ENCODE results near the gene RMND5B. TPM values are rescaled to one million over a fixed set of nuclear protein-coding genes. Genes with fewer than 3 reads are reported as not detected.
A peak's percentile ranks its signal among the peaks of the same experiment; 100 is the strongest.

The RMND5B gene
- polyA plus RNA-seq, 1 of the 3 experiments (the other 2 are of a cell fraction), result 42.8 TPM

GRCh38 chr5:178152491-178153444 lies 22.0 kb downstream of the RMND5B start:
- H3F3A ChIP-seq (replicated peaks; ENCODE audit: insufficient read depth), result peaks cover 7% of the 10 kb centered on the region
- H3K36me3 ChIP-seq (replicated peaks in 1 of 2; ENCODE audit: control insufficient read depth in 1 of 2, insufficient read depth in 2 of 2, low read length in 1 of 2), result peaks cover 18 to 41% of the 10 kb centered on the region in 2 experiments
- TF ChIP-seq FOSL2 (IDR thresholded peaks at IDR 0.05; ENCODE audit: borderline replicate concordance, low read depth) (no peak), RAD21 (IDR thresholded peaks at IDR 0.05; ENCODE audit: low read length) (no peak), MAX (IDR thresholded peaks at IDR 0.05; ENCODE audit: low read depth) (no peak), TAF1 (IDR thresholded peaks at IDR 0.05; ENCODE audit: borderline replicate concordance, low read depth, low read length) (no peak), USF1 (IDR thresholded peaks at IDR 0.05; ENCODE audit: borderline replicate concordance, low read depth) (no peak), TCF12 (IDR thresholded peaks at IDR 0.05) (no peak)
- TF ChIP-seq, protein P1, sequence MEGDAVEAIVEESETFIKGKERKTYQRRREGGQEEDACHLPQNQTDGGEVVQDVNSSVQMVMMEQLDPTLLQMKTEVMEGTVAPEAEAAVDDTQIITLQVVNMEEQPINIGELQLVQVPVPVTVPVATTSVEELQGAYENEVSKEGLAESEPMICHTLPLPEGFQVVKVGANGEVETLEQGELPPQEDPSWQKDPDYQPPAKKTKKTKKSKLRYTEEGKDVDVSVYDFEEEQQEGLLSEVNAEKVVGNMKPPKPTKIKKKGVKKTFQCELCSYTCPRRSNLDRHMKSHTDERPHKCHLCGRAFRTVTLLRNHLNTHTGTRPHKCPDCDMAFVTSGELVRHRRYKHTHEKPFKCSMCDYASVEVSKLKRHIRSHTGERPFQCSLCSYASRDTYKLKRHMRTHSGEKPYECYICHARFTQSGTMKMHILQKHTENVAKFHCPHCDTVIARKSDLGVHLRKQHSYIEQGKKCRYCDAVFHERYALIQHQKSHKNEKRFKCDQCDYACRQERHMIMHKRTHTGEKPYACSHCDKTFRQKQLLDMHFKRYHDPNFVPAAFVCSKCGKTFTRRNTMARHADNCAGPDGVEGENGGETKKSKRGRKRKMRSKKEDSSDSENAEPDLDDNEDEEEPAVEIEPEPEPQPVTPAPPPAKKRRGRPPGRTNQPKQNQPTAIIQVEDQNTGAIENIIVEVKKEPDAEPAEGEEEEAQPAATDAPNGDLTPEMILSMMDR (IDR thresholded peaks at IDR 0.05), result no peak
- 34% methylated on average over 31 of the region's 31 CpGs for WGBS (ENCODE audit: low lambda C conversion rate)
- peak overlapping the region; percentile 81 to 90 for H3K4me3 ChIP-seq (ENCODE audit: low read depth in 2 of 2, low read length in 1 of 2)
- no peaks in the 10 kb centered on the region for H3K27me3 ChIP-seq (ENCODE audit: insufficient read depth)
- H3K9me2 ChIP-seq, result no peaks in the 10 kb centered on the region
- peak overlapping the region; percentile 67 for H2AFZ ChIP-seq (ENCODE audit: low read depth)
- H3K9ac ChIP-seq, result peak overlapping the region; percentile 82
- peak overlapping the region; percentile 36 to 64; a peak in 3 of 4 replicates for H3K27ac ChIP-seq (ENCODE audit: low read depth in 2 of 2, low read length in 1 of 2)
- H3K9me3 ChIP-seq, result no peaks in the 10 kb centered on the region
- POLR2A ChIA-PET, result interaction anchor here (0.5 to 1.9 kb wide), 7 partner anchors 10 to 79 kb away, joined by 3 to 12 read pairs (median 3); partner anchors contain the start of genes HNRNPAB and PHYKPL
- peaks cover 0 to 22% of the 10 kb centered on the region in 2 experiments; a peak in 3 of 4 replicates for H3K4me1 ChIP-seq (ENCODE audit: control insufficient read depth in 1 of 2, insufficient read depth in 2 of 2, low read depth in 1 of 2, low read length in 1 of 2)
- H3K79me2 ChIP-seq (ENCODE audit: insufficient read depth), result peaks cover 21% of the 10 kb centered on the region
- H3K4me2 ChIP-seq, result peak overlapping the region; percentile 97
- H4K20me1 ChIP-seq (ENCODE audit: insufficient read depth), result no peaks in the 10 kb centered on the region
- no peak for DNase-seq
- CTCF ChIA-PET, result interaction anchor here (0.8 to 18.9 kb wide), 6 partner anchors 9 to 437 kb away, joined by 3 to 319 read pairs (median 3); partner anchors contain the start of gene COL23A1

DNA sequence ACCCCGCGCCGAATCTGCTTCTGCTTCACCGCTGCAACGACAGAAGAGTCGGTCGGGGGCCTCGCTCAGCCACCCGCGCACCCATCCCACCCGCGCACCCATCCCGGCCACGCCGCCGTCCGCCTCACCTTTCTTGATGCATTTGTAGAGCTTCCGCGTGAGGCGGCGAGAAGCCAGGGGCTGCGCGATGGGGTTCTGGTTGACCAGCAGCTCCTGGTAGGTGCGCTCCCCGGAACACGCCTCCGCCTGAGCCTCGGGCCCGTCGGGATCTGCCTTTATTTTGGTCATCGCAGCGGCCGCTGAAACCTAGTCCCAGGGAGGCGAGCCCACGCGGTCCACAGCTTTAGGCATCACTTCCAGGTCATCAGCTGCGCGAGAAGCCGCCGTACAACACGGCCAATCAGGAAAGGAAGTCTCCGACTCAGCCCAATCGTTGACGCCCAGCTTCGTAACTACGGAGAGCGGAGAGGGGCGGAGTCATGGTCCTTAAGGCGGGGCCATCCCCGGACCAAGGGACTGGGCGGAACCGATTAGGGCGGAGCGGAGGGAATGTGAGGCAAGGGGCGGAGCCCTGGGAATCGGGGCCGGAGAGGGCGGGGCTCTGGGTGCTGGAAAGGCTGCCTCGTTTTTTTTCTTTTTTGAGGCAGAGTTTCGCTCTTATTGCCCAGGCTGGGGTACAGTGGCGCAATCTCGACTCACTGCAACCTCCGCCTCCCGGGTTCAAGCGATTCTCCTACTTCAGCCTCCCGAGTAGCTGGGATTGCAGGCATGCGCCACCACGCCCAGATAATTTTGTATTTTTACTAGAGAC lies 22.9 kb downstream of the RMND5B start, which contains the start of gene NHP2:
TSS of gene NHP2 (minus strand) at position 356 of the 811 bp plus-strand sequence. CDS start at position 288, 68 bp downstream.
- peak; percentile 99 for DNase-seq
- 2% methylated on average over 23 of the region's 68 CpGs for WGBS (ENCODE audit: low lambda C conversion rate)
- Histone ChIP-seq H3K4me1 (ENCODE audit: control insufficient read depth in 1 of 2, insufficient read depth in 2 of 2, low read depth in 1 of 2, low read length in 1 of 2) (peaks cover 0 to 22% of the 10 kb centered on the region in 2 experiments; a peak in 3 of 4 replicates), H3K27ac (ENCODE audit: low read depth in 2 of 2, low read length in 1 of 2) (peak within 1 kb of the TSS; percentile 36 to 64; a peak in 3 of 4 replicates), H3K79me2 (ENCODE audit: insufficient read depth) (peaks cover 21% of the 10 kb centered on the region), H3K9me3 (no peaks in the 10 kb centered on the region), H3K9ac (peak within 1 kb of the TSS; percentile 82), H3K4me2 (peak within 1 kb of the TSS; percentile 97), H3K36me3 (replicated peaks in 1 of 2; ENCODE audit: control insufficient read depth in 1 of 2, insufficient read depth in 2 of 2, low read length in 1 of 2) (peaks cover 14 to 31% of the 10 kb centered on the region in 2 experiments), H3K9me2 (no peaks in the 10 kb centered on the region), H3K4me3 (ENCODE audit: low read depth in 2 of 2, low read length in 1 of 2) (peak within 1 kb of the TSS; percentile 81 to 90), H3F3A (replicated peaks; ENCODE audit: insufficient read depth) (peaks cover 7% of the 10 kb centered on the region), H4K20me1 (ENCODE audit: insufficient read depth) (no peaks in the 10 kb centered on the region), H2AFZ (ENCODE audit: low read depth) (peak within 1 kb of the TSS; percentile 89), H3K27me3 (ENCODE audit: insufficient read depth) (no peaks in the 10 kb centered on the region)
- POLR2A ChIA-PET, result interaction anchor here (1.0 to 1.9 kb wide), 6 partner anchors 9 to 78 kb away, joined by 3 to 12 read pairs (median 3); partner anchors contain the start of genes HNRNPAB and PHYKPL
- CTCF ChIA-PET, result interaction anchor here (0.8 to 18.9 kb wide), 6 partner anchors 9 to 436 kb away, joined by 3 to 319 read pairs (median 4); partner anchors contain the start of gene COL23A1
- TF ChIP-seq TAF1 (IDR thresholded peaks at IDR 0.05; ENCODE audit: borderline replicate concordance, low read depth, low read length), result no peak; the same call in 1 of the 2 replicates
- TF ChIP-seq MEF2A (IDR thresholded peaks at IDR 0.05; ENCODE audit: borderline replicate concordance, low read depth), result no peak
- TF ChIP-seq SIN3A (IDR thresholded peaks at IDR 0.05; ENCODE audit: borderline replicate concordance, low read depth, low read length), result peak; percentile 94
- no peak for TF ChIP-seq TEAD4 (IDR thresholded peaks at IDR 0.05; ENCODE audit: borderline replicate concordance, insufficient read depth)
- peak; percentile 56 for TF ChIP-seq NRF1 (IDR thresholded peaks at IDR 0.05; ENCODE audit: low read depth, low read length)
- peak; percentile 98 for TF ChIP-seq MXI1 (IDR thresholded peaks at IDR 0.05; ENCODE audit: low read depth, low read length)
- TF ChIP-seq GABPA (IDR thresholded peaks at IDR 0.05; ENCODE audit: low read depth), result peak; percentile 81
- TF ChIP-seq ELF1 (IDR thresholded peaks at IDR 0.05), result peak; percentile 81
- TF ChIP-seq EP300 (IDR thresholded peaks at IDR 0.05; ENCODE audit: borderline replicate concordance in 1 of 2, low read depth in 1 of 2, low read length in 1 of 2), result no peak
- TF ChIP-seq FOXJ3 (CRISPR knock-in tag; IDR thresholded peaks at IDR 0.05), result no peak
- TF ChIP-seq FOSL2 (IDR thresholded peaks at IDR 0.05; ENCODE audit: borderline replicate concordance, low read depth), result no peak
- TF ChIP-seq SMC3 (IDR thresholded peaks at IDR 0.05; ENCODE audit: low read depth, low read length), result no peak
- no peak for TF ChIP-seq EZH2phosphoT487 (IDR thresholded peaks at IDR 0.05; ENCODE audit: borderline replicate concordance, low read depth)
- TF ChIP-seq, protein P2, sequence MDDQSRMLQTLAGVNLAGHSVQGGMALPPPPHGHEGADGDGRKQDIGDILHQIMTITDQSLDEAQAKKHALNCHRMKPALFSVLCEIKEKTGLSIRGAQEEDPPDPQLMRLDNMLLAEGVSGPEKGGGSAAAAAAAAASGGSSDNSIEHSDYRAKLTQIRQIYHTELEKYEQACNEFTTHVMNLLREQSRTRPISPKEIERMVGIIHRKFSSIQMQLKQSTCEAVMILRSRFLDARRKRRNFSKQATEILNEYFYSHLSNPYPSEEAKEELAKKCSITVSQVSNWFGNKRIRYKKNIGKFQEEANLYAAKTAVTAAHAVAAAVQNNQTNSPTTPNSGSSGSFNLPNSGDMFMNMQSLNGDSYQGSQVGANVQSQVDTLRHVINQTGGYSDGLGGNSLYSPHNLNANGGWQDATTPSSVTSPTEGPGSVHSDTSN (IDR thresholded peaks at IDR 0.05), result peak; percentile 43; the same call in 1 of the 2 replicates
